GM18868 (cell line): ENCODE measurements around the gene MFAP2.
"Not testable (repeated sequence)": the region's sequence is repeated elsewhere in the genome, so short reads cannot be mapped to it uniquely, and the experiment has no call there.

Experiments used
- ATAC-seq: cut with Tn5 transposase; IDR thresholded peaks from one replicate; pipeline ENCODE4 v1.9.1; 2021; ENCODE audit warnings: mild to moderate bottlenecking, moderate library complexity; ENCODE audit not compliant: unreplicated experiment

Gene MFAP2

DNA sequence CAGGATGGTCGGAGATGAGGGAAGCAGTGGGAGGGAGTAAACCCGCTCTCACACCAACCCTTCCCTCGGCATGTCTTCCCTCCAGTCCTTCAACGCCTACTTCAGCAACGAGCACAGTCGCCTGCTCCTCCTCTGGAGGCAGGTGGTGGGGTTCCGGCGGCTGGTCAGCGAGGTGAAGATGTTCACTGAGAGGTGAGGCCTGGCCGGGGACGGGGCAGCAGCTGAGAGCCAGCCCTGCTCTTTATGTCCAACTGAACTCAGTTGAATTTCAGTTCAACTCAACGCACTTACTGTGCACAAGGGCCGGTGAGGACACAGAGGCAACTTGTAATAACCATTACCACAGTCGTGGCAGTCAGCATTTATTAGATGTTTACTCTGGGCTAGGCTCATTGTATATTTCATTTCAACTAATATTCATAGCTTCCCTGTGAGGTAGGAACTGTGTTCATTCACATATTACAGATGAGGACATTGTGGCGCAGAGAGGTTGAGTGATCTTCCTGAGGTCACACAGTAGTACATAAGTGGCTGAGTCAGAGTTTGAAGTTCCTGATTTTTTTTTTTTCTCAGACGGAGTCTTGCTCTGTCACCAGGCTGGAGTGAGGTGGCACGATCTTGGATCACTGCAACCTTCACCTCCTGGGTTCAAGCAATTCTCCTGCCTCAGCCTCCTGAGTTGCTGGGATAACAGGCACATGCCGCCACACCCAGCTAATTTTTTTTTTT lies 49.0 kb downstream of the MFAP2 start:
- not testable (repeated sequence) for ATAC-seq

DNA sequence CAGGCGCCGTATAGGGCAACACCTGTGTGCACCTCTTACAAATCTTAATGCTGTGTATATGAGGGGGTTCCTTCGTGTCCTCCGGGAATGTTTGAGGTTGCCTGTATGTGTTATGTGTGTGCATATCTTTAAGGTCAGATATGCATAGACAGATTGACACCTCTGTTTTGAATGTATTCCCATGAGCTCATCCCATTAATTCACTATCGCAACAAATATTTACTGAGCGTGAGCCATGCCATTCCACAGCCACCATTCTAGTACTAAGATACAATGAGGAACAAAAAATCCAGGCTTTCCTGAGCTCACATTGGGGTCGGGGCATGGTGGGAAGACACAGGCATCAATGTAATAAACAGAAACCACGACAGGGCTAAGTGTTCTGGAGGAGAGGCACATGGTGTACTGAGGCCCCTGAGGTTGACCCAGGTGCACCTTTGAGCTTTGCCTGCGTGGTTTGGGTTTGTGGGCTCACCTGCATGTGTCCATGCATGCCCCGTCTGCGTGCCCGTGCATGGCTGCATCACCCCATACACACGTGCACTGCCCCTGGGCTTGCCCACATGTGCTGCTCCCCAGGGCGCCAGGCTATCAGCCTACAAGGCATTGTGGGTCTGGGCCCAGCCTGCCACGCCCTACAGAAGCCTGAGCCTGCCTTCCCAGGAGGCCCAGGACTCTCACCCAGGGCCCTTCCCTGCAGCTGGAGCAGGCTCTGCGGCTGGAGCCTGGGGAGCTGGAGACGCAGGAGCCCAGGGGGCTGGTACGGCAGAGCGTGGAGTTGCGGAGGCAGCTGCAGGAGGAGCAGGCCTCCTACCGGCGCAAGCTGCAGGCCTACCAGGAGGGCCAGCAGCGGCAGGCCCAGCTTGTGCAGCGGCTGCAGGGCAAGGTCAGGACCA lies 51.0 kb downstream of the MFAP2 start:
- not testable (repeated sequence) for ATAC-seq

DNA sequence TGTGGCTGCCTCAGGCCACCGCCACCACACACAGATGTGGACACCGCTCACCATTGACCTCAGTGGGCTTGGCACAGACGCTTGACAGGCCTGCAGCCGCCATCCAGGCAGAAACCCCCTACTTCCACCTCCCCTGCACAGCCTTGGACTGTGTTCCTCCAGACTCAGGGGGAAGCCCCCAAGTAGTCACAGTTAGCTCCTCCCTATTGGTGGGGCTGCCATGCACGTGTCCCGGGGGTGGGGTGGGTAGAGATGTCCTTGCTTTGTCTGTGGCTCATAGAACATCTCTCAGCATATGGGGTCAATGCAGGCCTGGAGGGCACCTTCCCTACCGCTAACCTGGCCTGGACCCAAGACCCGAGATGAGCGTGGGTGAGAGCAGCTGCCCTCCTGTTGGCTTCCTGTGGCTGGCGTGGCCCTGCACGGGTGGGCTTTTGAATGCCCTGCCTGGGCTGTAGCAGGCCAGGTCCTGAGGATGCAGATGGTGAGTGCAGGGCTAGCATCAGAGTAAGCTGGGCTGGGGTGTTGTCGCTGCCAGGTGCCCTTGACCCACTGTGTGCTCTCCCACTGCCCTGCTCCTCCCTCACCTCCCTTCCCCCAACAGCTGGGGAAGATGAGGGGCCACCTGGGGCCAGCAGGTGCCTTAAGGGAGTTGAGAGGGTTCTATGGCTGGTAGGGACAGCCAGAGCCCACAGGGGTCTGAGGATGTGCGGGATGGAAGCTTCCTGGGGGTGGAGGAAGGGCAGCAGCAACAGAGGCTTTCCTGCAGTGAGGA lies 52.5 kb downstream of the MFAP2 start:
- no peak for ATAC-seq

DNA sequence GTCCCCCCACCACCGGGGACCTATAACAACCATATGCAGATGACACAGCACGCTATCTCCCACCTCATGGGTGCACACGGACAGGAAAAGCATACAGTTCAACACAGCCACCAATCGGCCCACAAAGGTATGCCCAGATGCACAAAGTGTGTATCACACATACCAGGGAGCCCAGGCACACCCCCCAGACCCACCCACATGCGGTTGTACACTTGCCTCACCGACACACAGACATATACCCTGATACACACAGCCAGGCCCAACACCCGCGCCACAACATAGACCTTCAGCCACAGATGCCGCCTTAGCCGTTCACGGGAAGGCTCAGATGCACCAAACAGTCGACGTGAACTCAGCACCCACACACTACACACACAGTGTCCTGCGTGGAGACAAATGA lies 53.2 kb downstream of the MFAP2 start:
- no peak for ATAC-seq

DNA sequence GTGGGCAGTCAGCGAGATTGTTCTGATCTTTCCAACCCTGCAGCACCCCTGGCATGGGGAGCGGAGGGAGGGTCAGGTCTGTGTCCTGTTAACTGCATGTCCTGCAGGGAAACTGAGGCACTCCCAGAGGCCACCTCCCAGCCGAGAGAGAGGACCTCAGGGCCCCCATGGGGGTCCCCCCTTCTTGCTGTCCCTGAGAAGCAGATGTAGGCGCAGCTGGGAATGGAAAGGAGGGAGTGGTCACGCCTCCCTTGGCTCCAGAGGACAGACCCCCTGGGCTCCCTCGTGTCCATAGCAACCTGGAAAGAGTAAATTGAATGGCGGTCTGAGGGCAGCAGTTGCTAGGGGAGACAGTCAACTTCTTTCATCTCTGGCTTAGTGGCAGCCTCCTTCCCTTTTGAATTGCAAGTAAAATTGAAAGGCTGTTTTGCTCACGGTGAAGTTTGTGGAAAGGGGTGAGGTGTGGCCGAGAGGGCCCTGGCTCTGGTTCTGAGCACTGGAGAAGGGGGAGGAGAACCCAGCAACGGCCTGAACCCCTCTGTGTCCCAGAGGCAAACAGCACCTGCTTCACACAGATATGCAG lies 53.8 kb downstream of the MFAP2 start:
- no peak for ATAC-seq

DNA sequence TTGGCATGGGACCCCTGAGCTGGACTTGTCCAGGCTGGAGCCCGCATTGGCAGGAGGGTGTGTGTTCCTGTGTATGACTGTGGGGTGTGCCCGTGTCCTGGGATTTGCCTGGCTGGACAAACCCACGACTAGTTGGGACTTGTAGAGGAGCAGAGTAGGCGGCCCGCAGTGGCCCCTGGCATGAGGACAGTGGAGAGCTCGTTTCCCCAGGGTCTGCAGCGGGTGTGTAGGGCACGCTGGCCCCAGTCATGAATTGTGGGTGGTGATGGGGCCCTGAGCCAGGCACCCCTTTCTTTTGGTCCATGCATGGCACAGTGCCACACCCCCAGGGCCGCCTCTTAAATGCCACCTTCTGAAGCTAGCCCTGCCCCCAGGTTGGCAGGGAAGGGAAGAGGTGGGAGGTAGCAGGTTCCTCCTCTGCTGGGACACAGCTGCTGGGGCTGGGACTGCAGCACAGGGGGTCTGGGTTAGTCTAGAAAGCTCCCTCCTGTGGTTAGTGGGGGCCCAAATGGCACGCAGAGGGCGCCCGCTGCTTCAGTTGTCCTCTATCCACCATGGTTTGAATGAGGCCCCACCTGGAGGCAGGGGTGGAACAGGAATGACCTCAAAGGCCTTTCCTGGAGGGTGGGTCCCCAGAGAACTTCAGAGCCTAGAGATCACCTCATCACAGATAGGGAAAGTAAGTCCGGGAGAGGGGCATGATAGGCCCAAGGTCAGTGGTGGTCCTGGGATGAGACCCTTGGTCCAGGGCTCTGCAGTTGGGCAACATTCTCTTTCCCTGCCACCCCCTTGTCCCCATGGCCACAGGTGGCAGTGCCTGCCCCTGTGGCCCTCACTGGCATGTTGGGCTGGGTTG lies 54.6 kb downstream of the MFAP2 start:
- ATAC-seq: no peak

DNA sequence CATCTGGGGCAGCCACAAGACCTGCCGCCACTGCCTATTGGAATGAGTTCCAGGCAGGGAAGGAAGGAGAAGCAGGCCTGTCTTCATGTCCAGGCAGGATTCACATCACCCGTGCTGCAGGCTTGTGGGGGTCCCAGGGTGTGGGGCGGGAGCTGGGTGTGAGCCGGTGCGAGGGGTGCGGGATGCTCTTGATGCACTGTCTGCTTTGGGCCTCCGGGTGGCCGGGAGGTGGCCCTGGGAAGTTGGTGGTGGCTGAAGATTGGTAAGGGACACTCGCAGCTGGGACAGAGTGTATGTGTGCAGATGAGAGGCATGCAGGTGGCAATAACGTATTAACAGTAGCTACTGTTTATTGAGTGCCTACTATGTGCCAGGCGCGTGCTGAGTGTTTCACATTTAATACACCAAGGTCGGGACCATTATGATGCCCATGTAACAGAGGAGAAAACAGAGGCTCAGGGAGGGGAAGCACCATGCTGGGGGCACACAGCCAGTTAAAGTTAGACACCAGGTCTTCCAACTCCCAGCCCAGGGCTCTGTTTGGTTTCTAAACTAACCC lies 55.4 kb downstream of the MFAP2 start:
- ATAC-seq: no peak
